GM12874 (cell line): ENCODE results near the gene COBLL1.

Source experiments
- CTCF ChIP-seq: IDR thresholded peaks from 2 replicates; pipeline ENCODE4 v1.5.1; 2011; ENCODE audit warnings: low read depth, mild to moderate bottlenecking, control low read depth, low read length, moderate library complexity; ENCODE audit not compliant: insufficient read depth

COBLL1 gene

GRCh38 chr2:164841719-164842623 lies at the start of gene COBLL1:
Gene COBLL1 (minus strand): TSS chr2:164841823. CDS start chr2:164841196, 627 bp downstream.
- TF ChIP-seq CTCF: peak; percentile 73

GRCh38 chr2:164890544-164890943 lies 48.9 kb upstream of the COBLL1 start:
- no peak for TF ChIP-seq CTCF

GRCh38 chr2:164888592-164888991 lies 47.0 kb upstream of the COBLL1 start:
- TF ChIP-seq CTCF: no peak

GRCh38 chr2:164887434-164888144 lies 46.0 kb upstream of the COBLL1 start:
- no peak for TF ChIP-seq CTCF

- TF ChIP-seq CTCF: no peak
Measured at GRCh38 chr2:164882276-164882675, 40.7 kb upstream of the COBLL1 start.

GRCh38 chr2:164881524-164881923 lies 39.9 kb upstream of the COBLL1 start:
- no peak for TF ChIP-seq CTCF

GRCh38 chr2:164879901-164880535 lies 38.4 kb upstream of the COBLL1 start:
- no peak for TF ChIP-seq CTCF
